Kidney glomerular epithelial cell (primary cell): ENCODE data around the gene ETV6.
A peak's percentile ranks its signal among the peaks of the same experiment; 100 is the strongest.

Experiments
- DNase-seq: peaks from one replicate; lab custom pipeline; 2025; lab: John Stamatoyannopoulos, UW

The ETV6 gene

DNA sequence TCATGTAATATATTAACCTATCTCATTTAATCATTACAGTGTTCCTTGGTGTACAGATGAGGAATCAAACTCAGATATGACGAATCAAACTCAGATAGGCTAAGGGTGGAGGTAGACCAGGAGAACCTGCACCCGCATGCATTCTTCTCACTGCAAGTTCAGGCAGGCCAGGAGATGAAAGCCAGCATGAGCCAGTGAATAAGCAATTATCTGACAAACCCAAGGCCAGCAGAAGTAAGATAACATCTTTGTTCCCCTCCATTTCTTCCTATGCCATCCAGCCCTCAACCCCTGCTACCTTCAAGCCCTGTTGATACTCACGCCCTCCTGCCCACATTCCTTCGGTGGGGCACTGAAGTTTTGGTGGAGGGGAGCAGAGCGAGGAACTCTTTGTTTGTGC, 152.2 kb downstream of the ETV6 start:
- no peak for DNase-seq

DNA sequence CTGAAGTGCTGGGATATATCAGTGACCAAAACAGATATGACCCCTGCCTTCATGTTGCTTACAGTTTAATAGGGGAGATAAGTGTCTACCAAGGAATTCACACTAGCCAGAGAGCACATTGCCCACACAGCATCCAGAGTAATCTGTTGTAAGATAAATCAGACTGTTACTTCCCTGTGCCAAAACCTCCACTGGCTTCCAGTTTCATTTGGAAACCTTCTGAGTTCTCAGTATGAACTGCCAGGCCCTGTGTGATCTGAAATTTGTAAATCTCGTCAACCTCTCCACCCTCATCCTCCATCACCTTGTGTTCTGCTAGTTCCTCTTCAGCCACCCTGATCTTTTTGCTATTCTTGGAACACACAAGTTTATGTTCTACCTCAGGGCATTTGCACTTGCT, 154.7 kb downstream of the ETV6 start:
- no peak for DNase-seq

DNA sequence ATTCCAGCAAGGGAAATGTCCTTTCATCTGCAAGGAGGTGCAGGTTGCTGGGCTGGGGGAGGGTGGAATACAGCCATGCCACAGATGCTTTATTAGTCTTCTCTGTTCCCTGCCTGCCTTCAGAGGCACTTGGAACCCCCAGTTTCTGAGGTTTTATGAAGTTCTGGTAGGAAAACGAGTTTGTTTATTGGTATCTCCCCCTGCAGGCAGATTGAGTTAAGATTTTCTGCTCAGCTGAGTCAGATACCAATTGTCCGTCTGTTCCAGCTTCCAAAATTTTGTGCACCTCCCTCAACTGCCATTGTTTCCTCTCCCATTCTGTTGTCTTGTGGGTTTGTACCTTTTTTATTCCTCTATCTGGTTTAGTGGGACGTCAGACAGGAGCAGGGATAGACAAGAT, 155.6 kb downstream of the ETV6 start:
- DNase-seq, result no peak

DNA sequence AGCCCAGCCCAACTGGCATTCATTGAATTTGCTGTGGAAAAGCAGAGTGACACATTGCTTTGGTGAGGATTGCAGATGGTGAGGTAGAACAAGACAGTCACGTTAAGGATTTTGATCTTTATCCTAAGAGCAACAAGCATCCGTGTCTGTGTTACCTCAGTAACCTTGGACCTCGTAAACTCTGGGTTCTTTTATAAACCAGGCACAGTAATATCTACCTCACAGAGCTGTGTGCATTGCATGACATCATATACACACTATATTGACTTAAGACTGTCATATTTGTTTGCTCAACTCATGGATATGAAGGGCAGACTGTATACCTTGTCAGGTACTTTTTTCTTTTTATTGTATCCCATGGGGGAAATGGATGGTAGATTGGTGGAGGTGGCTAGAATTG, 156.2 kb downstream of the ETV6 start:
- DNase-seq, result no peak

DNA sequence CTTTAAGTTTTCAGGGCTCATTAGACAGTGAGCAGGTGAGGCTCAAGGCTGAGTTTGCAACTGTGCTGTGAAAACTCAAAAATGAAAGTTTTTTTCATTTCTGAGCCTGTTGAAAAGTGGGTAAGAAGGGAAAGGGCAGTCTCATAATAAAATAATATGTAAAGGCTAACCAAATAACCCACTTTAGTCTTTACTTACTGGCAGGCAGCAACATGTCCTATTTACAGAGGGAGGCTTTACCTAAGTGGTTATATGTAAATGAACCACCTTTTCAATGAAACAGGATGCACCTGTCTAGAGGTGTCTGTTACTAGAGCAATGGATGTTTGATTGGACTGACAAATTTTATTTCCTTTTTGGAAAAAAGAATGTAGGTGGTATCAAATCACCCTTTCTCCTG, 158.0 kb downstream of the ETV6 start:
- DNase-seq, result no peak

GRCh38 chr12:11808931-11809330, 159.5 kb downstream of the ETV6 start:
- DNase-seq, result no peak

- no peak for DNase-seq
These were observed 160.7 kb downstream of the ETV6 start for GRCh38 chr12:11810206-11810545.

GRCh38 chr12:11811008-11811407, 161.5 kb downstream of the ETV6 start:
- DNase-seq, result no peak

- DNase-seq, result no peak
These were observed 162.7 kb downstream of the ETV6 start for GRCh38 chr12:11812241-11812585.

DNA sequence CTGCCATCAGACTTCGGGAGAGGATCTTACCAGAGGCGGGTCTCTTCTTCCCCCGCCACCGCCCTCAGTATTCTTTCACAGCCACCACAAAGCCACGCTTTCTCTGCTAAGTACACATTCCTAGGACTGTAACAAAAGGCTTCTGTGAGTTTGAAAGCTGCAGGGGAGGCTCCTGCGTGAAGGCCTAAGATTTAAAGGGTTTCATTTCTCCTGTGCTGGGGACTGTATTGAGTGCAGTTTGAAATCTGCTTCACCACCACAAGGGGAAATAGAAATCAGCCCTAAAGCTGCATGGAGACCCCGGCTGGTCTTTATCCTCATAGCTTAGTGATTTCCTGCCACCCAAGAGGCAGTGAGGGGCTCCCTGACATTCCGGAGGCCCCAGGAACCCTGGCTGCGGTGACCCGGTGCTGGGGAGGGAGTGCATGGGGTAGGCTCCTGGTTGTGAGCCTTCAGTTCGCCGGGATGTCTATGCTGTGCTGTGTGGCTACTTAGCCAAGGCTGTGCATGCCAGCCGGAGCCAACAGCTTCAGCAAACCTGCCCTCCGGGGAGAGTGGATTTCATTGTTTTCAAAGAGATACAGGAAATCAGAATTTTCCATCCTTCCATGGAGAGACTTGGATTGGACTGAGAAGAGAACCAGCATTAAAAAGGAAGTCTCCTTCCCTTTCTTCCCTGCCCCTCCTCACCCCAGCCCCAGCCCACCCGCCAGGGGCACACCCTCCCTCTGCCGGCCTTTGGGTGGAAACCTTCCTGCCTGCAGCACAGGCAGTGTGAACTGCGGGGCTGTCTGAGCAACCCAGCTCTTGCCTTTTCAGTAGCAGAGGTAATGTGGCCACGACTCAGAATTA, 163.3 kb downstream of the ETV6 start:
- DNase-seq, result no peak

GRCh38 chr12:11813438-11813813, 164.0 kb downstream of the ETV6 start:
- no peak for DNase-seq

GRCh38 chr12:11814374-11814773, 164.9 kb downstream of the ETV6 start:
- peak; percentile 77 for DNase-seq

DNA sequence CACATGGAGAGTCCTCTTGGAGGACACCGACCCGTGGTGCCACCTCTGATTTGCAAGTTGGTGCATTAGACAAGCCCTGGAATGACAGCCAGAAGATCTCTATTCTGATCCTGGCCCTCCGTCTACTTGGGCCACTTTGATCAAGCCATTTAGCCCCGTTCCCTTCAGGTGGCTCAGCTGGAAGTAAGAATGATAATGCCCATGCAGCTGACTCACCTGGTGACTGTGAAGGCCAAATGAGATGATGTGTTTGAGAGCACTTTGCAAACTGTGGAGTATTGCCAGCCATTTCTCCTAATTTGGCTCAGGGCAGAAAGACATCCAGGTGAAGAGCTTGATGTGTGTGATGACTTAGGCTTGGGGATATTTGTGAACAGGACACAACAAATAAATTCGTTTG, 165.9 kb downstream of the ETV6 start:
- no peak for DNase-seq

- DNase-seq, result no peak
These were observed 170.2 kb downstream of the ETV6 start for GRCh38 chr12:11819643-11820042.

DNA sequence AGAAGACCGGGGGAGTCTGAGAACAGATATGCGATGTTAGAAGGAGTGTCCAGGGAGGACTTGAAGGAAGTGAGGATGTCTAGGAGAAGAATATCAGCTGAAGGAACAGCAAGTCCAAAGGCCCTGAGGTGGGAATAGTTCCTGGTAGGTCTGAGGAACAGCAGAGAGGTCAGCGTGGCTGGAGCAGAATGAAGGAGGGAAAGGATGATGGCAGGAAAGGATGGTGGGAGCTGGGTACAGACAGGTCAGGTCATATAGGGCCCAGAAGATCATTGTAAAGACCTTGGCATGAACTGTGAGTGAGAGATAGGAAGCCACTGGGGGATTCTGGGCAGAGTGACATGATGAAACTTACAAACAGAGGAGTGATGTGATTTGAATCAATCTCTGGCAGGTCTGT, 171.0 kb downstream of the ETV6 start:
- no peak for DNase-seq

- DNase-seq, result no peak
These were observed 172.1 kb downstream of the ETV6 start for GRCh38 chr12:11821386-11822080.

GRCh38 chr12:11822081-11822834, 172.8 kb downstream of the ETV6 start:
- DNase-seq, result peak; percentile 93

DNA sequence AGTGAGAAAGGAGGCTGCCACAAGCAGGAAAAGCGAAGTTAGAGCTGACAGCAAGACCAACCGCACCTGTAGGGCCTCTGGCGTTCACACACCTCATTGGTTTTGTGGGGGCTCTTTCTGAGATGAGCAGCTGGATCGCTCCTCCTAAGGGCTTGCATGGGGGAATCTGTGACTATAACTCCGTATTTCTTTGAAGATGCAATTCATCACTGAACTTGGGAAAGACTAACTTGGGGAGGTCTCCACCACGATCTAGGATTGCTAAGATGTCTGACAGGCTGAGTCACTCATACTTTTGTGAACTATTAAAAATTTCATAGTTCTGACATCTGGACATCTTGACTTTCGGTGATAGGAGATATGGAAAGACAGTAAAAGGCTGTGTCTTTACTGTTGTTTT, 173.6 kb downstream of the ETV6 start:
- DNase-seq, result peak; percentile 28

- no peak for DNase-seq
These were observed 174.1 kb downstream of the ETV6 start for GRCh38 chr12:11823593-11823992.

DNA sequence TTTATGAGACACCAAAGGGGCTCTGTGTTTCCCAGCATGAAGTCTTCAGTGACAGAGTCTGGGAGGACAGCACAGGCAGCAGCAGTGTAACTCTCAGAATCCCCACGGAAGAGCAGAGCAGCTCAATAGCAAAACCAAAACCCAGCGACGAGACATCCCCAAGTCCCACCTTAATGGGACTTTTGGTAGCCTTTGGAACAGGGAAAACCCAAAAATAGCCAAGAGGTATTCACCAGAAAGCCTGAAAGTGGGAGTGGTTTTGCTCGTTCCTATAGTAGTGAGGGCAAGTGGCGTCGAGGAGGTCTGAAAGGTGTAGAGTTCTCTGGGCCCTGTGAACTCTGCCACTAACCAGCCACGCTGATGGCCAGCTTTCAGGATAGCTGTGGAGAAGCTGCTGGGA, 174.6 kb downstream of the ETV6 start:
- no peak for DNase-seq

- no peak for DNase-seq
These were observed 175.3 kb downstream of the ETV6 start for GRCh38 chr12:11824736-11825135.

- no peak for DNase-seq
These were observed 175.8 kb downstream of the ETV6 start for GRCh38 chr12:11825278-11825677.

- DNase-seq, result no peak
These were observed 177.1 kb downstream of the ETV6 start for GRCh38 chr12:11826574-11826973.
